HFF-Myc (cell line): Measurements from ENCODE around the gene TYRO3.

ENCODE experiments used
- DNase-seq: peaks from one replicate; pipeline ENCODE4 v3.0.0-alpha.2; 2011; ENCODE audit warnings: low read depth; ENCODE audit errors: extremely low read depth
- H3K4me3 ChIP-seq: replicated peaks from 2 replicates; pipeline ENCODE4 v1.5.1; 2011; ENCODE audit warnings: low read depth, mild to moderate bottlenecking, control low read depth, low read length
- TF ChIP-seq, protein P1 (sequence below): IDR thresholded peaks from 2 replicates; pipeline ENCODE4 v1.5.1; 2012; ENCODE audit warnings: mild to moderate bottlenecking, low read depth, low read length, control low read depth; ENCODE audit errors: missing control alignments

Gene TYRO3

DNA sequence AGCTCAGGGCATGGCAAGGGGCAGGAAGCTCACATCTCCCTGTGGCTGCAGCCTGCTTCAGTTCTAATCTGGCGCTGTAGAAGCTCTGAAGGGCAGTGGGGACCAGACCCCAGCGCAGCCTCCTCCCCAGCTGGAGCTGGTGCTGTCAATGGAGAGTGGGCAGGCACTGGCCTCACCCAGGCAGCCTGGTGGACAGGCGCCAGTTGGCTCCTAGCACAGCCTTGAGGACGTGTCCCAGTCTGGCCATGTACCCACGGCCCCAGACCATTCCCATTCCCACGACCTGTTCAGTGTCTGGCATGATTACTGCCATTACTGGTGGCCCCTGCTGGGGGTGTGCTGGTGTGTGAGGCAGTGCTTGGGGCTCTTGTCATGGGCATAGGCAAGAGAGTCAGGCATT, 16.3 kb downstream of the TYRO3 start:
- DNase-seq = no peak
- TF ChIP-seq, protein P1, sequence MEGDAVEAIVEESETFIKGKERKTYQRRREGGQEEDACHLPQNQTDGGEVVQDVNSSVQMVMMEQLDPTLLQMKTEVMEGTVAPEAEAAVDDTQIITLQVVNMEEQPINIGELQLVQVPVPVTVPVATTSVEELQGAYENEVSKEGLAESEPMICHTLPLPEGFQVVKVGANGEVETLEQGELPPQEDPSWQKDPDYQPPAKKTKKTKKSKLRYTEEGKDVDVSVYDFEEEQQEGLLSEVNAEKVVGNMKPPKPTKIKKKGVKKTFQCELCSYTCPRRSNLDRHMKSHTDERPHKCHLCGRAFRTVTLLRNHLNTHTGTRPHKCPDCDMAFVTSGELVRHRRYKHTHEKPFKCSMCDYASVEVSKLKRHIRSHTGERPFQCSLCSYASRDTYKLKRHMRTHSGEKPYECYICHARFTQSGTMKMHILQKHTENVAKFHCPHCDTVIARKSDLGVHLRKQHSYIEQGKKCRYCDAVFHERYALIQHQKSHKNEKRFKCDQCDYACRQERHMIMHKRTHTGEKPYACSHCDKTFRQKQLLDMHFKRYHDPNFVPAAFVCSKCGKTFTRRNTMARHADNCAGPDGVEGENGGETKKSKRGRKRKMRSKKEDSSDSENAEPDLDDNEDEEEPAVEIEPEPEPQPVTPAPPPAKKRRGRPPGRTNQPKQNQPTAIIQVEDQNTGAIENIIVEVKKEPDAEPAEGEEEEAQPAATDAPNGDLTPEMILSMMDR = no peak
- H3K4me3 ChIP-seq = no peak overlapping the region

DNA sequence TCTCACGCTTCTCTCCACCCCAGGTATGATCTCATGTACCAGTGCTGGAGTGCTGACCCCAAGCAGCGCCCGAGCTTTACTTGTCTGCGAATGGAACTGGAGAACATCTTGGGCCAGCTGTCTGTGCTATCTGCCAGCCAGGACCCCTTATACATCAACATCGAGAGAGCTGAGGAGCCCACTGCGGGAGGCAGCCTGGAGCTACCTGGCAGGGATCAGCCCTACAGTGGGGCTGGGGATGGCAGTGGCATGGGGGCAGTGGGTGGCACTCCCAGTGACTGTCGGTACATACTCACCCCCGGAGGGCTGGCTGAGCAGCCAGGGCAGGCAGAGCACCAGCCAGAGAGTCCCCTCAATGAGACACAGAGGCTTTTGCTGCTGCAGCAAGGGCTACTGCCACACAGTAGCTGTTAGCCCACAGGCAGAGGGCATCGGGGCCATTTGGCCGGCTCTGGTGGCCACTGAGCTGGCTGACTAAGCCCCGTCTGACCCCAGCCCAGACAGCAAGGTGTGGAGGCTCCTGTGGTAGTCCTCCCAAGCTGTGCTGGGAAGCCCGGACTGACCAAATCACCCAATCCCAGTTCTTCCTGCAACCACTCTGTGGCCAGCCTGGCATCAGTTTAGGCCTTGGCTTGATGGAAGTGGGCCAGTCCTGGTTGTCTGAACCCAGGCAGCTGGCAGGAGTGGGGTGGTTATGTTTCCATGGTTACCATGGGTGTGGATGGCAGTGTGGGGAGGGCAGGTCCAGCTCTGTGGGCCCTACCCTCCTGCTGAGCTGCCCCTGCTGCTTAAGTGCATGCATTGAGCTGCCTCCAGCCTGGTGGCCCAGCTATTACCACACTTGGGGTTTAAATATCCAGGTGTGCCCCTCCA, 19.1 kb downstream of the TYRO3 start:
- no peak for DNase-seq
- TF ChIP-seq, protein P1 = no peak
- H3K4me3 ChIP-seq = no peak overlapping the region

DNA sequence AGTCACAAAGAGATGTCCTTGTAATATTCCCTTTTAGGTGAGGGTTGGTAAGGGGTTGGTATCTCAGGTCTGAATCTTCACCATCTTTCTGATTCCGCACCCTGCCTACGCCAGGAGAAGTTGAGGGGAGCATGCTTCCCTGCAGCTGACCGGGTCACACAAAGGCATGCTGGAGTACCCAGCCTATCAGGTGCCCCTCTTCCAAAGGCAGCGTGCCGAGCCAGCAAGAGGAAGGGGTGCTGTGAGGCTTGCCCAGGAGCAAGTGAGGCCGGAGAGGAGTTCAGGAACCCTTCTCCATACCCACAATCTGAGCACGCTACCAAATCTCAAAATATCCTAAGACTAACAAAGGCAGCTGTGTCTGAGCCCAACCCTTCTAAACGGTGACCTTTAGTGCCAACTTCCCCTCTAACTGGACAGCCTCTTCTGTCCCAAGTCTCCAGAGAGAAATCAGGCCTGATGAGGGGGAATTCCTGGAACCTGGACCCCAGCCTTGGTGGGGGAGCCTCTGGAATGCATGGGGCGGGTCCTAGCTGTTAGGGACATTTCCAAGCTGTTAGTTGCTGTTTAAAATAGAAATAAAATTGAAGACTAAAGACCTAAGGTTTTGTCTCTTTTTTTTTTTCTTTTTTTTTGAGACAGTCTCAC, 19.8 kb downstream of the TYRO3 start:
- TF ChIP-seq, protein P1 = no peak
- no peak for DNase-seq
- no peak overlapping the region for H3K4me3 ChIP-seq

DNA sequence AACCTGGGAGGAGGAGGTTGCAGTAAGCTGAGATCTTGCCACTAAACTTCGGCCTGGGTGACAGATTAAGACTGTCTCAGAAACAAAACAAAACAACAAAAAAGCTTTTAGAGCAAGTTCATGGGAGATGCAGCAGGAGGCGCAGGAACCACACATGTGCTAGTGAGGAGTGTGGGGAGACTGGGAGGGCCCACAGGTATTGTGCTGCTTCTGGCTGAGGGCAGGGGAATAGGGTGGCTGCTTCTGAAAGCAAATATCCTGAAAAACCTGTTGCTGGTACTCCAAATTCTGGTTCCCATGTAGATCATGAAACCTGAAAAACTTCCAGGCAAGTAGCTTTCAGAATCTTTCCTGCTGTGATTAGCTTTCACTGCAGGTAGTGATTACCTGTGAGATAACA, 22.1 kb downstream of the TYRO3 start:
- H3K4me3 ChIP-seq = no peak overlapping the region
- TF ChIP-seq, protein P1 = peak; percentile 18
- DNase-seq = no peak

DNA sequence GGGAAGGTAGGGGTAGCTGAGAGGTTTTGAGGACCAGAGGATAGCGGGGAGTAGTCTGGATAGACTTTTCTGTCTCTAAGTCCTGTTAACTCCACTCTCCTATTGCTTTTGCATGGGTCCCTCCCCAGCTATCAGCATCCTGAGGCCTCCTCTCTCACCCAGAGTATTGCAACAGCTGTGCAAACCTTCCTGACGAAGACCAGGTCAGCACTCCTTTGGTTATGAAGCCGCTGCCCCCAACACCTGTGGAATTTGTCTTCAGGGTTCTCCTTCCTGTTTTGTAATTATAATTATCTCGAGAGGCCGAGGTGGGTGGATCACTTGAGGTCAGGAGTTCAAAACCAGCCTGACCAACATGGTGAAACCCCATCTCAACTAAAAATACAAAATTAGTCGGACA, 24.8 kb downstream of the TYRO3 start:
- no peak overlapping the region for H3K4me3 ChIP-seq
- DNase-seq = no peak
- TF ChIP-seq, protein P1 = no peak

DNA sequence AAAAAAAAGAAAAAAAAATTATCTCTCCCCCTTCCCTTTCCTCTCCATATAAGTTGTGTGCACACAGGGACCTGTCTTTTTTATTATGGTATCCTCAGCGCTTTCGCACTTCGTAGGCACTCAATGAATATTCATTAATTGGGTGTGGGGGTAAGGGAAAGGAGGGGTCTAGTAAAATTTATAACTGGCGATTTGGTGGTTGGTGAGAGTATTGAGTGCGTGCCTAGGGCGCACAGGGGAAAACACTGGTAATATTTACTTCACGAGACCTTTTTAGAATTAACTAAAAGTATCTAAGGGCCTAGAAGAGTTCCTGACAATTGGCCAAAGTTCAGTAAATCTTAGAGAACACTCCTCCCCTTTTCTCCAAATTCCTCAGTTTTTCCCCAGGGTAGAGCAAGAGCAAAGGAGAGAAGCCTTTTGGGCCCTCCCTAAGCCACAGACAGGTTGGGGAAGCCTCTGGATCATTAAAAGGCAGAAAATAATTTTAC, 25.7 kb downstream of the TYRO3 start:
- TF ChIP-seq, protein P1 = no peak
- H3K4me3 ChIP-seq = peak overlapping the region; percentile 35
- DNase-seq = no peak
